GM12891 (cell line): ENCODE data around the gene ABCF2.

Experiments
- DNase-seq: peaks from one replicate; pipeline ENCODE4 v3.0.0; 2011; ENCODE audit warnings: low spot score; ENCODE audit not compliant: insufficient read length
- FAIRE-seq: peaks from 2 replicates; lab custom pipeline; 2011; peaks lifted over from hg19 to GRCh38; lab: Jason Lieb, UNC
- PAX5 ChIP-seq: IDR thresholded peaks from 2 replicates; pipeline ENCODE4 v1.6.1; 2011; ENCODE audit warnings: low read length, moderate library complexity, mild to moderate bottlenecking; ENCODE audit not compliant: insufficient read depth, severe bottlenecking
- POLR2A ChIP-seq: IDR thresholded peaks from 2 replicates; pipeline ENCODE4 v1.6.1; 2011; ENCODE audit warnings: low read depth, low read length, control low read depth
- POLR2AphosphoS5 ChIP-seq: IDR thresholded peaks from 2 replicates; pipeline ENCODE4 v1.6.1; 2011; ENCODE audit warnings: low read depth, low read length, control low read depth
- POU2F2 ChIP-seq: IDR thresholded peaks from 2 replicates; pipeline ENCODE4 v1.6.1; 2011; ENCODE audit warnings: low read depth, mild to moderate bottlenecking, control low read depth, low read length, moderate library complexity
- SPI1 ChIP-seq: IDR thresholded peaks from 2 replicates; pipeline ENCODE4 v1.6.1; 2011; ENCODE audit warnings: low read depth, low read length, control low read depth
- TAF1 ChIP-seq: IDR thresholded peaks from 2 replicates; pipeline ENCODE4 v1.6.1; 2011; ENCODE audit warnings: low read depth, low read length, control low read depth

ABCF2 gene

DNA sequence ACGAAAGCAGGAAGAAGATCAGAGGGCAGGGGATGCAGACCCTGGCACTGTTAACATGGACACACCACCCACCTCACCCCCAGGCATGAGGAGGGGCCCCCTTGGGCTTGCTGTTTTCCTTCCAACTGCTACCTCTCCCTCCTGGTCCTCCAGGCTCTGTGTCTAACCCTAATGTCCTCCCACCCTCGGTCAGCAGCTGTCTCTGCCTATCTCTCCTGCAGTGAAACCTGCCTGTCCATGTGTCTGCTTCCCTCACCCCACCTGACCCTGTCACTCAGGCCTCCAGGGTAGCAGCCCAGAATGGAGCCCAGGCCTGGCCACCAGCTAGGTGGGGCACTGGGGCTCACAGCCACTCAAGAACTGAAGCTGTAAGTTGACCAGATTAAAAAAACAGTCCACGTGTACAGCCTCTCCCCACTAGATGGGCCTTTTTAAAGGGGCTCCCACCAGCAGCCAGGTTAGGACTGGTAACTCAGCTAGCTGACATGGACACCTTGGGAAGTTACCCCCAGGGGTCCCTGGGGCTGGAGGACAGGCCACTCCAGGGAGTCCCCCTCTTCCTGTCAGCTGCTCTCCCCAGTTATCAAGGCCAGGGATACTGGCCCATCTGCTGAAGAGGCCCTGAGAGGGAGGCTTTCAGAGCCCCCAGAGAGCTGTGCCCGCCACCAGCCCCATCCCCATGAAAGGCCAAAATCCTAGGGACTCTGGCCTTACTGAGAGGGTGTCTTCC, 20.0 kb upstream of the ABCF2 start:
- DNase-seq (no peak), FAIRE-seq (no peak)
- TF ChIP-seq POU2F2 (no peak), POLR2A (no peak), PAX5 (no peak), TAF1 (no peak), POLR2AphosphoS5 (no peak)

DNA sequence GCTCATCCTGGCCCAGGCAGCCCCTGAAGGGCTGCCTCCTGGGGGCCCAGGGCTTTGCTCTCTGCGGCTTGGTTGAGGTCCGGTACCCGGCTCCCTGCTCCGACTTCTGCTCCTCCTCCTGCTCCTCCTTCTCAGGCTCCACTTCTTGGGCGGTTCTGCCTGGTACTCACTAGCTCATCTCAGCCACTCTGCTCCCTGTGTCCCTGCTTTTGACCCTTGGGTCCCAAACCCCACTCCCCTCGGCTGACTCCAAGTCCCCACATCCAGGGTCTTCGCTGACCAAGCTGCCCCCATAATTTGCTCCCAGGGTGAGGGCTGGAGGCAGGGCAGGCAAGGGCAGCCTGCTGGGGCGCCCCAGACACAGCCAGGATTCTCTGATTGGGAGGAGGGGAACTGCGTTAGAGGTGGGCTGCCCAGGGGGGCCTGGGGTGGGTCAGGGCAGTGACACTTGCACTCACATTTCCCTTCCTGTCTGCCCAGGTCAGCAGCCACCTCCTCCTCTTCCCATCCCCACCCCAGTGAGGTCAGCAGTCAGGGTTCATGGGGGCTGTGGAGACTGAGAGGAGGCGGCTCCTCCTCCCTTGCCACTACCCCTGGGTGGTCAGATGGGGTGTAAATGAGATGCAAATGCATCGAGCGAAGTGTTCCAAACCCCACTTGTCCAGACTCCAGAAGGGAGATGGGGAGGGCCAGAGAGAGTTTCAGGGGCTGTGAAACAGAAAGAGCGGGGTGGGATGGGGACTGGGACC, 19.3 kb upstream of the ABCF2 start:
- DNase-seq, result no peak
- no peak for FAIRE-seq
- TF ChIP-seq PAX5 (no peak), SPI1 (no peak), POLR2AphosphoS5 (no peak)

GRCh38 chr7:151245360-151246101, 18.5 kb upstream of the ABCF2 start:
- TF ChIP-seq TAF1 (no peak), POU2F2 (no peak), PAX5 (no peak), SPI1 (no peak)
- no peak for FAIRE-seq
- DNase-seq, result peak; percentile 91

GRCh38 chr7:151244841-151245346, 17.9 kb upstream of the ABCF2 start:
- no peak for DNase-seq
- no peak for FAIRE-seq
- TF ChIP-seq TAF1 (no peak), POLR2AphosphoS5 (no peak), POU2F2 (no peak), POLR2A (no peak), SPI1 (no peak), PAX5 (no peak)

DNA sequence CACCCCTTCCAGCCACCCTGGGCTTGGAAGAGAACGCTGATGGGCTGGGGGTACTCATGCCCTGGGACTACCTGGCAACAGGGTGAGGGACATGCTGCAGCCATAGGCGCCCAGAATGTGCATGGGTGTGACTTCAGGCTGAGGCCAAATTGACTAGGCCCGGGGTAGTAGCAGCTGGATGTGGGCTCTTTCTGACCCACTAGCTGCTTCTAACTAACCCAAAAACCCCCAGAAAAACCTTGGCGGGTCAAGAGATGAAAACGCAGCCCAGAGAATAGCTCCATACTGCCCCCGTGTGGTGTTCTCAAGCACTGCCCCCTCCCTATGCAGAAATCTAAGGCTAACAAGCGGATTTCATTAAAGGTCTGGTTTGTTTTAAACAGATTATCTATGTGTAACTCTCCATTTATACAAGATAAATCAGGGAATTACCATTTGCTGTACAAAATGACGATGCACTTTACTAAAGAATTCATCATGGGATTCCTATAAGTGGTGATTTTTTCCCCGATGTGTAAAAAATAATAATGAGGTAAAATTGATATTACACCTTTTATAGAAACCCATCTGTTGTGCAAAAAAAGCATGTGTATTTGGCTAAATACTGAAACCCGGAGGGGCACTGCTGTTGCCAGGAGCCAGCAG, 17.3 kb upstream of the ABCF2 start:
- DNase-seq (peak; percentile 72), FAIRE-seq (peak; percentile 62)
- TF ChIP-seq POU2F2 (no peak), PAX5 (no peak), TAF1 (no peak), POLR2AphosphoS5 (no peak), POLR2A (no peak), SPI1 (no peak)

GRCh38 chr7:151243408-151244195, 16.6 kb upstream of the ABCF2 start:
- no peak for TF ChIP-seq POLR2A
- no peak for TF ChIP-seq PAX5
- TF ChIP-seq SPI1, result no peak
- no peak for TF ChIP-seq TAF1
- no peak for TF ChIP-seq POU2F2
- no peak for TF ChIP-seq POLR2AphosphoS5
- FAIRE-seq, result peak; percentile 78
- peak; percentile 67 for DNase-seq

DNA sequence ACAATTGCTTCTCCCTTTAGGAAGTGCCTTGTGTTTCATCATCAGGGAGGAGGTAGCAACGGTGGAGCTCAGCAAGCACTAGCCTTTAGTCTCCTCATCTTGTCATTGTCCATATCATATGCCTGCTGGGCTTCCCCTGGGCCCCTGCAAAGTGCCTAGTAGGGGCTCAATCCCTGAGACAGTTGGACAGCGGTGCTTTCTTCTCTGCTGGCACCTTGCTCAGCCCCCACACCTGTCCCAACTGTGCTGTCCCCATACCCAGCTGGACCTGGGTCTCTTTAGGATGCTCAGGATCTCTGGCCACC, 16.0 kb upstream of the ABCF2 start:
- DNase-seq (no peak), FAIRE-seq (no peak)
- no peak for TF ChIP-seq POLR2A
- no peak for TF ChIP-seq TAF1
- no peak for TF ChIP-seq POLR2AphosphoS5
- no peak for TF ChIP-seq PAX5
- no peak for TF ChIP-seq SPI1
- TF ChIP-seq POU2F2, result no peak
